Lower leg skin (tissue), 3 donors: ENCODE results near the gene SPDYC.

ENCODE experiments used
- POLR2A ChIP-seq, 2 donors: fragments of 450-650 bp; IDR thresholded peaks; one replicate each; pipeline ENCODE4 v1.6.1; 2016 to 2017; ENCODE audit warnings: antibody characterized with exemption in 2 of 2, mild to moderate bottlenecking in 1 of 2, moderate library complexity in 1 of 2
- TF ChIP-seq, protein P1 (sequence below), 3 donors: fragments of 450-650 bp; IDR thresholded peaks; one replicate each; pipeline ENCODE4 v1.5.1; 2016; ENCODE audit warnings: antibody characterized with exemption in 3 of 3, mild to moderate bottlenecking in 3 of 3, moderate library complexity in 2 of 3

DNA sequence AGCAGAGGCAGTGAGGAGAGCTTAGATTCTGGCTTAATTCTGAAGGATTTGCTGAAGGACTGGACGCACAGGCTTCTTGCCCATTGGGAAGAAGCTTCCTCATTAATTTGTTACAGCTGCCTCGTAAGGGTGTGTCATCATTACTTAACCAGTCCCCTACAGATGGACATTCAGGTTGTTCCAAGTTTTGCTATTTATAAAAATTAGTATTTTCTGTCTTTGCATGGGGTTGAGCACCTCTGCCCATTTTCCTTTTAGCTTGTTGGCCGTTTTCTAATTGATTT lies 49.8 kb downstream of the SPDYC start:
- no peak for TF ChIP-seq POLR2A (IDR thresholded peaks at IDR 0.05)
- TF ChIP-seq, protein P1, sequence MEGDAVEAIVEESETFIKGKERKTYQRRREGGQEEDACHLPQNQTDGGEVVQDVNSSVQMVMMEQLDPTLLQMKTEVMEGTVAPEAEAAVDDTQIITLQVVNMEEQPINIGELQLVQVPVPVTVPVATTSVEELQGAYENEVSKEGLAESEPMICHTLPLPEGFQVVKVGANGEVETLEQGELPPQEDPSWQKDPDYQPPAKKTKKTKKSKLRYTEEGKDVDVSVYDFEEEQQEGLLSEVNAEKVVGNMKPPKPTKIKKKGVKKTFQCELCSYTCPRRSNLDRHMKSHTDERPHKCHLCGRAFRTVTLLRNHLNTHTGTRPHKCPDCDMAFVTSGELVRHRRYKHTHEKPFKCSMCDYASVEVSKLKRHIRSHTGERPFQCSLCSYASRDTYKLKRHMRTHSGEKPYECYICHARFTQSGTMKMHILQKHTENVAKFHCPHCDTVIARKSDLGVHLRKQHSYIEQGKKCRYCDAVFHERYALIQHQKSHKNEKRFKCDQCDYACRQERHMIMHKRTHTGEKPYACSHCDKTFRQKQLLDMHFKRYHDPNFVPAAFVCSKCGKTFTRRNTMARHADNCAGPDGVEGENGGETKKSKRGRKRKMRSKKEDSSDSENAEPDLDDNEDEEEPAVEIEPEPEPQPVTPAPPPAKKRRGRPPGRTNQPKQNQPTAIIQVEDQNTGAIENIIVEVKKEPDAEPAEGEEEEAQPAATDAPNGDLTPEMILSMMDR (IDR thresholded peaks at IDR 0.05) = no peak
